Endometrial microvascular endothelial cells (primary cell): ENCODE results near the gene SERTAD2. TPM values are rescaled to one million over a fixed set of nuclear protein-coding genes. Genes with fewer than 3 reads are reported as not detected.

Source experiments
- in situ Hi-C: cut with HindIII; loops from 2 replicates; pipeline ENCODE4 v1.10.0; 2017; ENCODE audit warnings: low sequenced_read_pairs, low pct_unique_long_range_greater_than_20kb; ENCODE audit errors: inconsistent ontology term
- total RNA-seq: library from RNA; depleted of rRNA; stranded (reverse); fragments of >200 nt; gene quantifications from one replicate; pipeline ENCODE4 v1.2.3, GENCODE V29; 2015; ENCODE audit errors: inconsistent ontology term

Gene SERTAD2
- total RNA-seq, 1 donor from 2014 or later: 18.6 TPM

DNA sequence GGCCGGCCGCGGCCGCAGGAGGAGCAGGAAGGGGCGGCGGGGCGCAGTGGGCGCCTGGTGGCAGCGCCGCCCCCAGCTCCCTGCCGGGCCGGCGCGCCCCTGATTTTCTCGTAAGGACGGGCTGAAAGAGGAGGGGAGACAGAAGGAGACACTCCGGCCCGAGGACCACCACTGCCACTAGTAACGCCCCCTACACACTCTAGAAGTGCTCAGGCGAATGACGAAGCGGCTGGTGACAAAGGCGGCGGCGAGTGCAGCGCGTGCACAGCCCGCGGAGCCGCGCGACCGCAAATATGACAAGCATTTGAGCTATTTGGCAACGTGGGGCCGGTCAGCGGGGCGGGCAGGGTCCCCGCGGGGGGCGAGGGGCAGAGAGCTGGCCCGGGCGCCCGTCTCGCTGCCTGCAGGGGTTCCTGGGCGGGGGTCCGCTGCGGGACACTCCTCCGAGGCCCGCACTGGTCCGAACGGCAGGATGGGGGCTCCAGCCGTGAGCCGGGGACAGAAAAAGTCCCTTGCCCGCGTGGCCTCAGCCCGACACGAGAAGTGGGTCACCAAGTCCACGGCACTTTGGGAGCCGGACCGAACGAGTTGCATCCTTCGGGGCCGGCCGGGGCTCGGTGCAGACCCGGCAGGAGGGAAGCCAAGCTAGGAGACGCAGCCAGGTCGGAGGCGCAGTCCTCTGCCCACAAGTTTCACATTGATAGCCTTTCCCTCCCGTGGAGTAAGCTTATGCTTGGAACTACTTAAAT lies 524 bp upstream of the SERTAD2 start:
- in situ Hi-C loops: loop anchor here (25.0 kb wide), 1 partner anchor 183 kb away; no protein-coding TSS in a partner anchor

DNA sequence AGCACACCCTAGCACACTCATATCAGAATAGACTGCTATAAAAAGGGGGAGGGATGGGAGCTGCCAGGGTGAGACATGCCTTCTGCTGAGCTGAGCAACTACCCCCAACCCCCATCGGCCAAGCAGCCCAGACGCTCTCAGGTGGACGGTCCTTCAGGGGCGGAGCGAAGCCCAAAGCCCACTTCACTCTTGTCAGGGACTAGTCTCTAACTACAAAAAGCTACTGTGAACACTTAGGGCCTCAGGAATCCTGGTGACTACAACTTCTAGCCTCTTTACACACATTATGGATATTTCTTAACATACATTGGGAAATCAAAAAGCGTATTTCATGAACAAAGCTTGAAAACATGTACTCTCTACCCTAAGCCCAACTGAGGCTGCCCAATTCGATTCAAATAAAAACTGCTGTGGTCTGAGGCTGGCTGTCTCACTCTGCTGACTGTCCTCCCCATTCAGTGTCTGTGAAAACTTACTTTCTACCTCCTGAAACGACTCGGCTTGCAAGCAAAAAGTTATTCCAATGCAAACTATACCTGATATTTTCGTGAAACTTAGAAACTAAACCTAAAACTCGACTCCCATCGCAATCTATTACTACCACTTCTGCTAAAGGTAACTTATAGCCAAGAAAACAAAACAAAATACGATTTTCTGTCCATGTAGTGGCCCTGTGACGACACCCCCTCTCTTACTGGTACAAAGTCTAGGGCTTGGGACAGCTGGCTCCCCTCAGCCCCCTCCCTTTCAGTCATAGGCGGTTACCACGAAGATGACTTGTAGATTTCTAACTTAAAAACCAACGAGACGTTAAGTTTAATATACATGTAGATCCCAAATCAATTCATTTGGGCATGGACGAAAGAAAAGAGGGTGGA lies 1.2 kb downstream of the SERTAD2 start:
- in situ Hi-C loops: loop anchor here (25.0 kb wide), 1 partner anchor 185 kb away; no protein-coding TSS in a partner anchor

DNA sequence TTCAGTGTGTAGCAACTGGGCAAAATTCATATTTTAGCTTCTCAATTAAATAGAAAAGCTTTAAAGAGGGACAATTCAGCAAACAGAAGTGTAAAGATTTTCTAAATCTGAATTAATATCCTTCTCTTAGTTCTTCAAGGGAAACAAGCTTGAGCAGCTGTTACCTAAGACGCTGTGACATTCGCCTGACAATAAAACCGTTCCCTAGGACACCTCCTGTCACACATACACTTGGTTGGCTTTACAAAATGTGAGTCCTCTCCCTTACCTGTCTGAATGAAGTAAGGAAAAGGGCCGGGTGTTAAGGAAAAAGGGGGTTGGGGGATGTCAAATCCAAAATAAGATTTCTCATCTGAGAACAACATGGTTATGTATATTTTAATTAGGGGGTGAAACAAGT lies 2.1 kb downstream of the SERTAD2 start:
- in situ Hi-C loops: loop anchor here (25.0 kb wide), 1 partner anchor 186 kb away; no protein-coding TSS in a partner anchor

- in situ Hi-C loops: loop anchor here (25.0 kb wide), 1 partner anchor 186 kb away; no protein-coding TSS in a partner anchor
Observed at GRCh38 chr2:64650722-64651338, 2.9 kb downstream of the SERTAD2 start.

GRCh38 chr2:64650296-64650695 lies 3.4 kb downstream of the SERTAD2 start:
- in situ Hi-C loops: loop anchor here (25.0 kb wide), 1 partner anchor 187 kb away; no protein-coding TSS in a partner anchor

- in situ Hi-C loops: loop anchor here (25.0 kb wide), 1 partner anchor 188 kb away; no protein-coding TSS in a partner anchor
Observed at GRCh38 chr2:64649626-64650025, 4.1 kb downstream of the SERTAD2 start.

DNA sequence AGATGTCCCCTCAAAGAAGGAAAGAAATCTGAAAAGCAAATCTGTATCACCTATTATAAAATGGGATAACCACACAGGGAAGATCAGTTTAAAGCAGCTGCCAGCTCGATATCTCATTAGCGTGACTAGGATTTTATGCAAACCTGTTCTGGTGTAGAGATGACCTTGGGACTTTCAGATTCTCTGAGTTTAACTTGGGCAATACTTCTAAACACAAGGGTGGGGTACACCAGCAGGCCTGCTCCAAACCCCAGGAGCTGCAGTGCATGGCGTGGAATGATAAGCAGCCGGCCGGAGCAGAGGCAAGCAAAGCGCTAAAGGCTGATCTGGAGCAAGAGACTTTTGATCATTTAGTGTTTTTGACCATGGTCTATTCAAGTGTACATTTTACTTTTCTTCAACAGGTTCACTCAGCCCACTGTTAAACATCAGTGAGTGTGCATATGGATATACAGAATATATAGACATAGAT lies 4.7 kb downstream of the SERTAD2 start:
- in situ Hi-C loops: no loop called here

DNA sequence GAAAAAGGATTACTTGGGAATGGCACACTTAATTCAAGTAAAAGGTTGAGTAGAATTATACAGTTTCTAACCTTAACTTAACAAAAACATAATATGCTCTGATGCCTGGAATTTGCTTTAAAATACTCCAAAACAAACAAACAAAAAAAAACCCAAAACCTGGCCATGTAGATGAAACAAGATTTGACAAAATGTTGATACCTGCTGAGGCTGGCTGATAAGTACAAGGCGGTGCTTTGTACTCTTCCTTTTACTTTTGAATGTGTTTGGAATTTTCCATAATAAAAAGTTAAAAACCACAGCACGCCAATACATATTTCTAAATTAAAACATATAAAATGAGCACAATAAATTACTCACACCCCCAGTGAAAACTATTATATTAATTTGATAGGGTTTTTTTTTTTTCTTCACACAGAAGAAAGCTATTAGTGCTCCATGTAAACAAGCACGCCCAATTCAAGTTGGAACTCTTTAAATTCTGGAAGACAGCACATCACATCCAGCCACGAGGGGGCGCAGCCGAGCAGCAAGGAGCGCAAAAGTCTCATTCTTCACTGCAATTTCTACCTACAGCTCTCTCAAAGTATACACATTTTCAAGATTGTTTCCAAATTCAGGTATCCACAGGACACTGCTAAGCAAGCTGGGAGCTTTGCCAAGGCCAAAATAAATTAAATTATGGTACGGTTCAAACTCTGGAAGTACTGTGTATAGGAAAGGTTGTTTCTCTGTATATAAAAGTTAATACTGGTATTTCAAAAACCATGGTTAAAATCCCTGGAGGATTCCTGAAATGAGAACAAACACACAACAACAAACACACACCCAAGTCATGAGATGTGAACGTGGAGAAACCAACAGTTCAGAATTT lies 7.5 kb downstream of the SERTAD2 start:
- in situ Hi-C loops: no loop called here

- in situ Hi-C loops: no loop called here
Observed at GRCh38 chr2:64644458-64645382, 9.0 kb downstream of the SERTAD2 start.

- in situ Hi-C loops: no loop called here
Observed at GRCh38 chr2:64643838-64644457, 9.8 kb downstream of the SERTAD2 start.

GRCh38 chr2:64641599-64641998 lies 12.1 kb downstream of the SERTAD2 start:
- in situ Hi-C loops: no loop called here

DNA sequence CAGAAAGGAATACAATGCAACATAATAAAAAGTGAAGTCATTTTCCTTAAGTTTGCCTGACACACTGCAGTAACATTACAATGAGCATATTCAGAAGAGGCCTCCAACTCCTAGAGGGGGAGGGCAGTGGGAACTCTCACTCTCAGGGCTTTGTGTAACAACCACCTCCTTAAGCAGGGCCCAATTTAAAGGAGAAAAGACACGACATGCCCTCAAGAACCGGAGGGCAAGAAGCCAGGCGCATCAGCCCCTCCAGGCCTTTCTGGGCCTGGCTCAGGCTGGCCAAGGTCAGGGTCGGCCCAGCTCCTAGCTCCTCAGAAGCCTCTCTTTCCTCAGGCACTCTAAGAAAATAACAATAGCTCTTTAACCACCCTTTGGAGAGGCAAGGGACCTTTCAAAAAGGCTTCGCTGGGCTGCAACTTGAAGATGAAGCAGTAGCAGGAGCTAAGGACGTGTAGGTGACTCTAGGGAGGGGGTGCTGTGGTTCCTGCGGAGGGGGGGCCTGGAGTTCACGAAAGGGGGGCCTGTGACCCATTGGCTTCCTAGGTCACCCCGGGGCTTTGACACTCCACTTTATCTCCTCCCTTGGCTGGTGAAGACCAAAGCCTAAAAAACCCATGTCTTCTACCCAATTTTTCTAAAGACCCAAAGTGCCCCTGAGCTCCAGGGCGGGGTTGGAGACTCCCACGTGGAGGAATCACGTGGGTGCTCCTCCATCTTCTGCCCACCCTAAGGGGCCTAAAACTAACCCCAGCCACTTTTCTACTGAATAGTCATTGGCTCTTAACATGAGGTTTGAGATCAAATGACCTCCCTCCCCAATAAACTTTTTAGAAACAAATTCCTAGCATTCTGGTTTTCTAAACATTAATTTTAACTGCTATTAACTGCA lies 13.3 kb downstream of the SERTAD2 start:
- in situ Hi-C loops: no loop called here

DNA sequence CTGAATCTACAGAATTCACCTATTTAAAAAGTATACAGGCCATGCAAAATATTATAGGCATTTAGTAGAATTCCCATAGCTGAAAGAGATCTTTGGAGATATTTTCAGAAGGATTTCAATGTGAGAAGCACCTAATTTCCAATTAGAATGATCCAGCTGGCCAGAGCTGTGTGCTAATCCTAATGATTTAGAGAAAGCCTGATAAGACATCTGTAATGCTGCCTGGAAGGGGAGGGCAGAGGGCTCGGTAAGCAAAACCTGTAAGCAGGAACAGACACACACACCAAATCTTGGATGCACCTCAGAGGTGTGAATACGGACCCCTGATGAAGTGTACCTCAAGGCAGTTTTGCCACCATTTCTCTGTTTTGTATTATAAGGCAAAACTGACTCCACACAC lies 14.0 kb downstream of the SERTAD2 start:
- in situ Hi-C loops: no loop called here

- in situ Hi-C loops: no loop called here
Observed at GRCh38 chr2:64638502-64639120, 15.1 kb downstream of the SERTAD2 start.

DNA sequence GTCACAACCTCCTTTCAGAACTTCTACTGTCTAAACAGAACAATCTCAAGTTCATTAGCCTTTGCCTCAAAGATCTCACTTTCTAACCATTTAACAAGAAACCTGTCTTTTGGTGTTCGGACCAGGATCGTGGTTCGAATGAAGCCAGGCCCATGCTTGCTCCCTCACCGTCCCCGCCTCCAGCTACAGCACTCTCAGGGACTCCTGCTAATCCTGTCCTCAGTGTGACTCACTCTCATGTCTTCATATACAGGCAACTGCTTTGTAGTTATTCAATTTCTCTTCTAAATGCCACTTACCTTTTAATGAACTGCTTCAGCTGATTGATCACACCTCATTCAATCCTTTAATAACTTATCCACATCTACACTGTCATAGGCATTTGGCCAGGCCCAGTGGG lies 15.8 kb downstream of the SERTAD2 start:
- in situ Hi-C loops: no loop called here
